Measurements from ENCODE around the gene FXYD6. TPM values are rescaled to one million over a fixed set of nuclear protein-coding genes. Genes with fewer than 3 reads are reported as not detected.

The FXYD6 gene
- total RNA-seq, 1 donor from 2014 or later, result 10.5 TPM

GRCh38 chr11:117859488-117860112 lies 16.9 kb downstream of the FXYD6 start:
- no peaks in the 10 kb centered on the region for H3K79me2 ChIP-seq (ENCODE audit: insufficient read depth, low read length)
- H3K9ac ChIP-seq (ENCODE audit: low read length), result no peak overlapping the region
- H3K27me3 Mint-ChIP-seq (ENCODE audit: low read depth, unreplicated experiment), result peaks cover 24% of the 10 kb centered on the region
- no peaks in the 10 kb centered on the region for H3K36me3 Mint-ChIP-seq (ENCODE audit: low read depth, unreplicated experiment)
- H3K27me3 ChIP-seq (ENCODE audit: insufficient read depth, low read length), result no peaks in the 10 kb centered on the region
- FAIRE-seq (no peak), DNase-seq (ENCODE audit: low read depth) (no peak)
- no peak overlapping the region for H3K27ac Mint-ChIP-seq (ENCODE audit: unreplicated experiment)
- no peak overlapping the region for H3K4me3 Mint-ChIP-seq (ENCODE audit: unreplicated experiment)
- H3K36me3 ChIP-seq (ENCODE audit: insufficient read depth, low read length), result no peaks in the 10 kb centered on the region
- no peak overlapping the region for H2AFZ ChIP-seq (ENCODE audit: low read depth, low read length)
- H3K4me2 ChIP-seq (ENCODE audit: low read length), result no peak overlapping the region
- H3K27ac ChIP-seq (ENCODE audit: low read depth, low read length), result no peak overlapping the region
- no peaks in the 10 kb centered on the region for H3K4me1 ChIP-seq (ENCODE audit: insufficient read depth, low read length)
- H3K9me3 Mint-ChIP-seq (ENCODE audit: unreplicated experiment), result no peaks in the 10 kb centered on the region
- H3K9me3 ChIP-seq (ENCODE audit: insufficient read depth, low read depth, low read length), result no peaks in the 10 kb centered on the region
- H3K4me1 Mint-ChIP-seq (ENCODE audit: low read depth, unreplicated experiment), result peaks cover 11% of the 10 kb centered on the region
- no peak overlapping the region for H3K4me3 ChIP-seq (ENCODE audit: insufficient read depth, low read depth, low read length)
- H4K20me1 ChIP-seq (ENCODE audit: insufficient read depth, low read length), result no peaks in the 10 kb centered on the region
- TF ChIP-seq EZH2 (IDR thresholded peaks at IDR 0.05; ENCODE audit: insufficient read depth, low read length), result no peak
- TF ChIP-seq CTCF (IDR thresholded peaks at IDR 0.05; ENCODE audit: insufficient read depth, low read depth, low read length), result no peak

GRCh38 chr11:117859061-117859460 lies 17.4 kb downstream of the FXYD6 start:
- Histone ChIP-seq H3K4me2 (ENCODE audit: low read length) (no peak overlapping the region), H3K9ac (ENCODE audit: low read length) (no peak overlapping the region), H3K4me1 (ENCODE audit: insufficient read depth, low read length) (no peaks in the 10 kb centered on the region), H3K4me3 (ENCODE audit: insufficient read depth, low read depth, low read length) (no peak overlapping the region), H3K27me3 (ENCODE audit: insufficient read depth, low read length) (no peaks in the 10 kb centered on the region), H3K79me2 (ENCODE audit: insufficient read depth, low read length) (no peaks in the 10 kb centered on the region), H3K36me3 (ENCODE audit: insufficient read depth, low read length) (no peaks in the 10 kb centered on the region), H2AFZ (ENCODE audit: low read depth, low read length) (no peak overlapping the region), H3K9me3 (ENCODE audit: insufficient read depth, low read depth, low read length) (no peaks in the 10 kb centered on the region), H3K27ac (ENCODE audit: low read depth, low read length) (no peak overlapping the region), H4K20me1 (ENCODE audit: insufficient read depth, low read length) (no peaks in the 10 kb centered on the region)
- Mint-ChIP-seq H3K27ac (ENCODE audit: unreplicated experiment) (no peak overlapping the region), H3K4me3 (ENCODE audit: unreplicated experiment) (no peak overlapping the region), H3K9me3 (ENCODE audit: unreplicated experiment) (no peaks in the 10 kb centered on the region), H3K36me3 (ENCODE audit: low read depth, unreplicated experiment) (no peaks in the 10 kb centered on the region), H3K4me1 (ENCODE audit: low read depth, unreplicated experiment) (peaks cover 11% of the 10 kb centered on the region), H3K27me3 (ENCODE audit: low read depth, unreplicated experiment) (peaks cover 27% of the 10 kb centered on the region)
- no peak for TF ChIP-seq EZH2 (IDR thresholded peaks at IDR 0.05; ENCODE audit: insufficient read depth, low read length)
- FAIRE-seq (no peak), DNase-seq (ENCODE audit: low read depth) (no peak)

GRCh38 chr11:117857734-117858414 lies 18.6 kb downstream of the FXYD6 start:
- Mint-ChIP-seq H3K36me3 (ENCODE audit: low read depth, unreplicated experiment) (no peaks in the 10 kb centered on the region), H3K27me3 (ENCODE audit: low read depth, unreplicated experiment) (peaks cover 24% of the 10 kb centered on the region), H3K4me1 (ENCODE audit: low read depth, unreplicated experiment) (peaks cover 11% of the 10 kb centered on the region), H3K9me3 (ENCODE audit: unreplicated experiment) (no peaks in the 10 kb centered on the region), H3K4me3 (ENCODE audit: unreplicated experiment) (no peak overlapping the region), H3K27ac (ENCODE audit: unreplicated experiment) (no peak overlapping the region)
- Histone ChIP-seq H3K36me3 (ENCODE audit: insufficient read depth, low read length) (no peaks in the 10 kb centered on the region), H3K9me3 (ENCODE audit: insufficient read depth, low read depth, low read length) (no peaks in the 10 kb centered on the region), H3K4me3 (ENCODE audit: insufficient read depth, low read depth, low read length) (no peak overlapping the region), H3K9ac (ENCODE audit: low read length) (no peak overlapping the region), H3K79me2 (ENCODE audit: insufficient read depth, low read length) (no peaks in the 10 kb centered on the region), H3K4me1 (ENCODE audit: insufficient read depth, low read length) (no peaks in the 10 kb centered on the region), H3K27me3 (ENCODE audit: insufficient read depth, low read length) (no peaks in the 10 kb centered on the region), H2AFZ (ENCODE audit: low read depth, low read length) (no peak overlapping the region), H3K4me2 (ENCODE audit: low read length) (no peak overlapping the region), H3K27ac (ENCODE audit: low read depth, low read length) (no peak overlapping the region), H4K20me1 (ENCODE audit: insufficient read depth, low read length) (no peaks in the 10 kb centered on the region)
- no peak for TF ChIP-seq EZH2 (IDR thresholded peaks at IDR 0.05; ENCODE audit: insufficient read depth, low read length)
- TF ChIP-seq CTCF (IDR thresholded peaks at IDR 0.05; ENCODE audit: insufficient read depth, low read depth, low read length), result no peak
- FAIRE-seq, result no peak
- no peak for DNase-seq (ENCODE audit: low read depth)
